ENCODE results near the gene HNRNPC. TPM values are rescaled to one million over a fixed set of nuclear protein-coding genes. Genes with fewer than 3 reads are reported as not detected.
A peak's percentile ranks its signal among the peaks of the same experiment; 100 is the strongest.

Gene HNRNPC
- total and polyA plus RNA-seq, 2 of the 8 experiments (the other 6 are each of a cell fraction or from before 2014, with no cell fraction given), result 781 to 1,207 TPM

DNA sequence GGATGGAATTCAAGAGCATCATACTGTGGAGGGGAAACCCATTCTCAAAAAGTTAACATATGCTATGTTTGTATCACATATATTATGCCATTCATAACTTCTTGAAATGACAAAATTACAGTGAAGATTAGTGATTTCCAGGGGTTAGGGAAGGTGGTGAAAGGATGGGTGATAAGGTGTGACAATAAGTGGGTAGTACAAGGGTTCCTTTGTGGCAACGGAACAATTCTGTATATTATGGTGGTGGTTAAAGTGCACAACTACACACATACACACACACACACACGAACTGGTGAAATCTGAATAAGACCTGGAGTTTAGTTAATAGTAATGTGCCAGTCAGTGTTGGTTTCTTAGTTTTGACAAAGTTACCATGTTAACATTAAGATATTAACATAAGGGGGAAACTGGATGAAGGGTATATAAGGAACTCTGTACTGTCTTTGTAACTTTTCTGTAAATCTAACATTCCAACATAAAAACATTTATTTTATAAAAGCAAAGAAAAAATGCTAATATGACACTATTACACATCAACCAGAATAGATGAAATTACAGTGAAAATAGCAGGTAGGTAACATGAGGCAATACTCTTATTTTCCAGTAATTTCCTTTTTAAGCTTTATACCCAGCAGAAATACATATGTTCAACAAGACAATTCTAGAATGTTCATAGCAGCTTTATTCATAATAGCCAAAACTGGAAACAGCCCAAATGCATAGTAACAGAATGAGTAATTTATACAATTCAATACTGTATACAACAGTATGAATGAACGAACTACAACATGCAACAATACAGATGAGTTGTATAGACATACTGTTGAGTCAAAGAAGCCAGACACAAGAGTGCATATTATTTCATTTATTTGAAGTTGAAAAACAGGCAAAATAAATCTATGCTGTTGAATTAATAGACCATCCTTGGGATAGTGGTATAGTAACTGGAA, 69.4 kb downstream of the HNRNPC start:
- H4K20me1 ChIP-seq (replicated peaks in 1 of 2; ENCODE audit: control insufficient read depth in 1 of 2, insufficient read depth in 2 of 2, low read length in 2 of 2), result peaks cover 0 to 1% of the 10 kb centered on the region in 2 experiments
- CTCF ChIA-PET (ENCODE audit: partially characterized antibody), result no interaction called here

More for the DNA sequence above, 69.4 kb downstream of the HNRNPC start:
- Histone ChIP-seq H3K4me2 (ENCODE audit: insufficient read depth in 1 of 2, low read depth in 2 of 2, low read length in 2 of 2) (no peak overlapping the region), H3K56ac (replicated peaks; ENCODE audit: insufficient read length, low read depth, low read length) (no peak overlapping the region), H3K79me1 (ENCODE audit: low read depth, low read length) (0 out of 2 replicates have a peak, but pooled peaks cover 3% of the 10 kb centered on the region), H3K14ac (ENCODE audit: insufficient read length) (no peak overlapping the region), H3K79me2 (ENCODE audit: control insufficient read depth in 1 of 2, insufficient read depth in 2 of 2, low read length in 2 of 2) (no peaks in the 10 kb centered on the region), H3K36me3 (ENCODE audit: control insufficient read depth in 2 of 4, insufficient read depth in 4 of 4, low read length in 3 of 4) (no peaks in the 10 kb centered on the region), H4K8ac (ENCODE audit: extremely low read depth, insufficient read depth, low read length) (no peak overlapping the region), H3K4me1 (replicated peaks in 1 of 4; ENCODE audit: control insufficient read depth in 3 of 4, insufficient read depth in 4 of 4, low read length in 3 of 4) (peaks cover 0 to 13% (median 0%) of the 10 kb centered on the region in 4 experiments; a peak in 1 of 7 replicates), H3K9ac (replicated peaks in 1 of 4; ENCODE audit: extremely low read depth in 1 of 4, low read depth in 3 of 4, low read length in 3 of 4) (no peak overlapping the region), H3K27ac (ENCODE audit: low read depth, low read length) (no peak overlapping the region), H4K5ac (ENCODE audit: insufficient read length, low read depth, low read length) (no peak overlapping the region), H3K9me3 (ENCODE audit: insufficient read depth in 2 of 2, low read depth in 1 of 2, low read length in 1 of 2) (no peaks in the 10 kb centered on the region), H2BK20ac (ENCODE audit: low read length) (no peak overlapping the region), H2AFZ (ENCODE audit: low read length) (no peak overlapping the region), H4K91ac (replicated peaks; ENCODE audit: insufficient read length, low read length) (no peak overlapping the region), H3K18ac (ENCODE audit: extremely low read depth, low read length) (no peak overlapping the region), H3K4me3 (ENCODE audit: extremely low read depth in 1 of 4, insufficient read depth in 2 of 4, low read depth in 3 of 4, low read length in 4 of 4) (no peak overlapping the region), H2BK5ac (ENCODE audit: low read depth, low read length) (no peak overlapping the region), H3K27me3 (replicated peaks in 1 of 4; ENCODE audit: control insufficient read depth in 3 of 4, extremely low read depth in 1 of 4, insufficient read depth in 3 of 4, low read length in 3 of 4) (no peaks in the 10 kb centered on the region), H2AK5ac (ENCODE audit: low read depth, low read length) (no peak overlapping the region), H2BK120ac (replicated peaks; ENCODE audit: low read depth, low read length) (no peak overlapping the region), H3K4ac (replicated peaks; ENCODE audit: insufficient read length, low read depth, low read length) (no peak overlapping the region), H2BK12ac (ENCODE audit: low read depth, low read length) (no peak overlapping the region), H3K23ac (ENCODE audit: insufficient read length) (no peak overlapping the region), H3K23me2 (ENCODE audit: low read depth, low read length) (no peaks in the 10 kb centered on the region), H2BK15ac (ENCODE audit: low read length) (no peak overlapping the region)
- POLR2A ChIA-PET (ENCODE audit: partially characterized antibody), result interaction anchor here (2.0 kb wide), 1 partner anchor 9 kb away, joined by 4 read pairs; no protein-coding TSS in a partner anchor
- WGBS, 2 experiments (ENCODE audit: extremely low coverage in 1 of 2, insufficient coverage in 1 of 2, insufficient read length in 1 of 2, insufficient replicate concordance in 2 of 2, low coverage in 1 of 2, low lambda C conversion rate in 2 of 2, missing lambda C conversion rate in 1 of 2), result 82% methylated on average over 3 of the region's 3 CpGs; no CpG with 5 or more reads in 1 of the 2 experiments
- TF ChIP-seq POLR2AphosphoS5 (IDR thresholded peaks at IDR 0.05; ENCODE audit: low read depth, low read length) (peak; percentile 70), EP300 (IDR thresholded peaks at IDR 0.05; ENCODE audit: borderline replicate concordance in 1 of 2, low read depth in 2 of 2, low read length in 2 of 2) (no peak)
- no peak for FAIRE-seq
- DNase-seq (ENCODE audit: low read depth in 1 of 2, low spot score in 2 of 2), result no peak

All from H1 (cell line).